Motor neuron (in vitro differentiated cells): Measurements from ENCODE around the gene C2CD2L. TPM values are rescaled to one million over a fixed set of nuclear protein-coding genes. Genes with fewer than 3 reads are reported as not detected.

Source experiments
- ATAC-seq, 8 experiments: fragments of 200-7000 bp; cut with Tn5 transposase; replicated peaks in 6 of 8; 2 replicates each; pipeline ENCODE4 v1.8.0; 2021; ENCODE audit warnings: mild to moderate bottlenecking in 8 of 8, moderate library complexity in 8 of 8
- H3K27ac ChIP-seq, 2 donors: fragments of 250-450 bp; sonication (Bioruptor Pico); 2 replicates each; pipeline ENCODE4 v1.9.0; 2021; ENCODE audit warnings: antibody characterized with exemption in 2 of 2, mild to moderate bottlenecking in 2 of 2, moderate library complexity in 1 of 2
- H3K4me1 ChIP-seq, 2 donors: fragments of 250-450 bp; sonication (Bioruptor Pico); replicated peaks in 1 of 2; 2 replicates each; pipeline ENCODE4 v1.6.1; 2021; ENCODE audit warnings: antibody characterized with exemption in 2 of 2, mild to moderate bottlenecking in 2 of 2, moderate library complexity in 1 of 2
- H3K4me3 ChIP-seq, 5 donors: fragments of 250-450 bp; sonication (Bioruptor Pico); 2 replicates each; pipeline ENCODE4 v1.9.0; 2021; ENCODE audit warnings: antibody characterized with exemption in 5 of 5, mild to moderate bottlenecking in 5 of 5, moderate library complexity in 4 of 5
- WGBS, 10 experiments: fragments of 450-650 bp; shearing (Covaris generic); methylation state at CpG; one replicate each; pipeline ENCODE4 v1.0.0; 2022; 5-methylcytosine and 5-hydroxymethylcytosine counted together
- in situ Hi-C, 9 experiments: fragments of 400-800 bp; cut with MboI; loops; one replicate each; pipeline ENCODE4 v1.15.0; 2021; ENCODE audit warnings: low sequenced_read_pairs in 9 of 9, low pct_unique_long_range_greater_than_20kb in 2 of 9; ENCODE audit not compliant: unreplicated experiment in 9 of 9
- total RNA-seq, 8 experiments: library from RNA; unstranded; fragments of 300-600 nt; gene quantifications; 2 replicates each; pipeline versions ENCODE4 v1.2.3 to v1.2.4, GENCODE V29; 2022

The C2CD2L gene
- total RNA-seq, 8 experiments from 2014 or later = 4.7 to 17.7 (median 8.7) TPM

- Histone ChIP-seq H3K4me3 (peak within 1 kb of the TSS; percentile 44 to 66 (median 52)), H3K4me1 (peaks cover 9 to 12% of the 10 kb centered on the region in 2 donors), H3K27ac (peak within 1 kb of the TSS; percentile 13 to 35)
- 0% methylated on average over 2 to 7 of the region's 73 CpGs; no CpG with 5 or more reads in 8 of the 10 experiments for WGBS, 10 experiments
- ATAC-seq = peak; percentile 44 to 87 (median 78)
- in situ Hi-C loops = no loop called here
Measured at GRCh38 chr11:119149018-119149785, 42.1 kb downstream of the C2CD2L start, which contains the start of gene ABCG4. TSS of gene ABCG4 (plus strand) at chr11:119149052. CDS start at chr11:119149966, 914 bp downstream.

GRCh38 chr11:119149786-119150275 lies 42.7 kb downstream of the C2CD2L start:
- peak overlapping the region in 1 of 2 donors; percentile 35 for H3K27ac ChIP-seq
- in situ Hi-C loops = no loop called here
- H3K4me3 ChIP-seq = peak overlapping the region; percentile 44 to 66 (median 52)
- WGBS, 10 experiments = no CpG with 5 or more reads among the region's 33 CpGs
- peaks cover 9 to 12% of the 10 kb centered on the region in 2 donors for H3K4me1 ChIP-seq
- peak in 4 of 8 experiments; percentile 11 to 33 (median 26) for ATAC-seq

- H3K27ac ChIP-seq = no peak overlapping the region
- in situ Hi-C loops = no loop called here
- peaks cover 8 to 9% of the 10 kb centered on the region in 2 donors for H3K4me1 ChIP-seq
- ATAC-seq = no peak
- H3K4me3 ChIP-seq = no peak overlapping the region
- WGBS, 10 experiments = 30 to 72% (median 66%) methylated on average over 1 to 5 of the region's 9 CpGs; no CpG with 5 or more reads in 3 of the 10 experiments
Measured at GRCh38 chr11:119152043-119152442, 44.9 kb downstream of the C2CD2L start.

- no peak overlapping the region for H3K27ac ChIP-seq
- ATAC-seq = no peak
- no peak overlapping the region for H3K4me3 ChIP-seq
- WGBS, 10 experiments = 66 to 94% (median 80%) methylated on average over 3 to 4 of the region's 4 CpGs; no CpG with 5 or more reads in 1 of the 10 experiments
- peaks cover 8 to 9% of the 10 kb centered on the region in 2 donors for H3K4me1 ChIP-seq
- in situ Hi-C loops = no loop called here
Measured at GRCh38 chr11:119152604-119153003, 45.5 kb downstream of the C2CD2L start.

- Histone ChIP-seq H3K4me1 (peaks cover 8 to 9% of the 10 kb centered on the region in 2 donors), H3K27ac (no peak overlapping the region), H3K4me3 (no peak overlapping the region)
- ATAC-seq = peak in 1 of 8 experiments; percentile 20
- in situ Hi-C loops = no loop called here
- 33 to 100% (median 70%) methylated on average over 1 to 6 of the region's 9 CpGs; no CpG with 5 or more reads in 4 of the 10 experiments for WGBS, 10 experiments
Measured at GRCh38 chr11:119153049-119153818, 46.1 kb downstream of the C2CD2L start.

GRCh38 chr11:119154178-119154577 lies 47.0 kb downstream of the C2CD2L start:
- peaks cover 6% of the 10 kb centered on the region in 2 donors for H3K4me1 ChIP-seq
- ATAC-seq = no peak
- H3K4me3 ChIP-seq = no peak overlapping the region
- H3K27ac ChIP-seq = no peak overlapping the region
- in situ Hi-C loops = no loop called here
- 89% methylated on average over 4 of the region's 6 CpGs; no CpG with 5 or more reads in 9 of the 10 experiments for WGBS, 10 experiments

- ATAC-seq = peak in 2 of 8 experiments; percentile 29 to 79
- 0 to 43% (median 35%) methylated on average over 1 to 5 of the region's 8 CpGs; no CpG with 5 or more reads in 3 of the 10 experiments for WGBS, 10 experiments
- Histone ChIP-seq H3K27ac (no peak overlapping the region), H3K4me3 (no peak overlapping the region), H3K4me1 (no peaks in the 10 kb centered on the region)
- in situ Hi-C loops = no loop called here
Measured at GRCh38 chr11:119155733-119156492, 48.8 kb downstream of the C2CD2L start.

- in situ Hi-C loops = no loop called here
- no peaks in the 10 kb centered on the region for H3K4me1 ChIP-seq
- H3K4me3 ChIP-seq = no peak overlapping the region
- no peak overlapping the region for H3K27ac ChIP-seq
- WGBS, 10 experiments = 62 to 100% (median 81%) methylated on average over 1 to 6 of the region's 10 CpGs; no CpG with 5 or more reads in 6 of the 10 experiments
- ATAC-seq = no peak
Measured at GRCh38 chr11:119156496-119156895, 49.4 kb downstream of the C2CD2L start.

- Histone ChIP-seq H3K27ac (no peak overlapping the region), H3K4me3 (no peak overlapping the region), H3K4me1 (no peaks in the 10 kb centered on the region)
- in situ Hi-C loops = no loop called here
- ATAC-seq = no peak
- 20 to 80% (median 70%) methylated on average over 1 to 2 of the region's 3 CpGs; no CpG with 5 or more reads in 3 of the 10 experiments for WGBS, 10 experiments
Measured at GRCh38 chr11:119157063-119157462, 49.9 kb downstream of the C2CD2L start.

GRCh38 chr11:119158467-119158866 lies 51.3 kb downstream of the C2CD2L start:
- H3K4me1 ChIP-seq = no peaks in the 10 kb centered on the region
- 20 to 100% (median 85%) methylated on average over 1 to 12 of the region's 13 CpGs; no CpG with 5 or more reads in 3 of the 10 experiments for WGBS, 10 experiments
- ATAC-seq = no peak
- in situ Hi-C loops = no loop called here
- no peak overlapping the region for H3K27ac ChIP-seq
- no peak overlapping the region for H3K4me3 ChIP-seq

GRCh38 chr11:119160151-119160550 lies 53.0 kb downstream of the C2CD2L start:
- Histone ChIP-seq H3K4me3 (no peak overlapping the region), H3K27ac (no peak overlapping the region), H3K4me1 (no peaks in the 10 kb centered on the region)
- no peak for ATAC-seq
- in situ Hi-C loops = no loop called here
- WGBS, 10 experiments = 73% methylated on average over 5 of the region's 9 CpGs; no CpG with 5 or more reads in 9 of the 10 experiments

- 50 to 100% (median 68%) methylated on average over 1 to 5 of the region's 8 CpGs; no CpG with 5 or more reads in 6 of the 10 experiments for WGBS, 10 experiments
- H3K4me1 ChIP-seq = no peaks in the 10 kb centered on the region
- in situ Hi-C loops = no loop called here
- ATAC-seq = no peak
- H3K4me3 ChIP-seq = no peak overlapping the region
- H3K27ac ChIP-seq = no peak overlapping the region
Measured at GRCh38 chr11:119161871-119162270, 54.7 kb downstream of the C2CD2L start.
